Central memory CD8-positive, alpha-beta T cell (primary cell): ENCODE measurements around the gene FHOD1.

Experiments used
- ATAC-seq: fragments of 150-1000 bp; cut with Tn5 transposase; replicated peaks from 2 replicates; pipeline ENCODE4 v1.10.0; 2022; ENCODE audit warnings: mild to moderate bottlenecking, moderate FRiP score, moderate number of reproducible peaks; ENCODE audit not compliant: poor library complexity, severe bottlenecking; ENCODE audit errors: extremely low read depth
- DNase-seq, 2 donors: peaks; one replicate each; pipeline ENCODE4 v3.0.0; 2021; ENCODE audit warnings: low spot score in 2 of 2
- H3K27ac Mint-ChIP-seq: one replicate; pipeline ENCODE4 v1.8.0; 2022; ENCODE audit warnings: low read depth, mild to moderate bottlenecking, moderate library complexity, mixed read lengths
- H3K27me3 Mint-ChIP-seq: one replicate; pipeline ENCODE4 v1.8.0; 2022; ENCODE audit warnings: mixed read lengths
- H3K36me3 Mint-ChIP-seq: one replicate; pipeline ENCODE4 v1.8.0; 2022; ENCODE audit warnings: mild to moderate bottlenecking, moderate library complexity, mixed read lengths; ENCODE audit not compliant: insufficient read depth
- H3K4me1 Mint-ChIP-seq: one replicate; pipeline ENCODE4 v1.8.0; 2022; ENCODE audit warnings: mixed read lengths
- H3K4me3 Mint-ChIP-seq: one replicate; pipeline ENCODE4 v1.8.0; 2022; ENCODE audit warnings: mild to moderate bottlenecking, moderate library complexity, mixed read lengths
- H3K9me3 Mint-ChIP-seq: one replicate; pipeline ENCODE4 v1.8.0; 2022; ENCODE audit warnings: mixed read lengths

Gene FHOD1

DNA sequence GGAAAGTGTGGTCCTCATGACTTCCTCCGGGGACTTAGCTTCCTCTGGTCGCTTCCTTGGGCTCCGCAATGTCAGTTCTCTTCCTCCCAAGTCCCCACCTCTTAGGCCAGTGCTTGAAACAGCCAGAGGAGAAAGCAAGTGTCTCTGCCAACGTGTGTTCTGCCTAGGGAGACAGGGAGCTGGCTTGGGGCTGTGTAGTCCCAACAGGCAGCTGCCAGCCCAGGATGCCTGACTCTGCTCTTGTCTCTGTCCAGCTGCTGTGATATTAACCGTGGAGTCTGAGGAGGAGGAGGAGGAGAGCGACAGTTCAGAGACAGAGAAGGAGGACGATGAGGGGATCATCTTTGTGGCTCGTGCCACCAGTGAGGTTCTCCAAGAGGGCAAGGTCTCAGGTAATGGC lies 18.6 kb upstream of the FHOD1 start:
- no peak for ATAC-seq
- no peak for DNase-seq
- H3K27me3 Mint-ChIP-seq, result peaks cover 30% of the 10 kb centered on the region
- H3K4me1 Mint-ChIP-seq, result no peaks in the 10 kb centered on the region
- no peak overlapping the region for H3K27ac Mint-ChIP-seq
- peaks cover 1% of the 10 kb centered on the region for H3K36me3 Mint-ChIP-seq
- H3K9me3 Mint-ChIP-seq, result no peaks in the 10 kb centered on the region
- H3K4me3 Mint-ChIP-seq, result no peak overlapping the region

DNA sequence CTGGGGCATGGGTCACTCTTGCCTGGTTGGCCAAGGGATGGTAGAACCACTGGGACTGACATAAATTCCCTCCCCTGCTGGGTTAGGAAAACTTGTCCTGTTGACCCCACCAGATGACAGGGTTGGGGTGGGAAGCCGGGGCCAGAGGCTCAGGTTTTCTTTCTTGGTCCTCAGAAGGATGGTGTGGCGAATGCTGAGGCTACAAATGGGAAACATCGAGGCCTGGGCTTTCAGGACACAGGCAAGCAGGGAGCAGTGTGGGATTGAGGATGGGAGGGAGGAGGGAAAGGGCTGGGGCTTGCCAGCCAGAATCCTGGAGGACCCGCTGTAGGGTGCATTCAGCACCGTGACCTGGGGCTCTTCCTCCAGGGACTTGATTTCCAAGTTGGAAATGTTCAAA lies 17.6 kb upstream of the FHOD1 start:
- no peak for ATAC-seq

DNA sequence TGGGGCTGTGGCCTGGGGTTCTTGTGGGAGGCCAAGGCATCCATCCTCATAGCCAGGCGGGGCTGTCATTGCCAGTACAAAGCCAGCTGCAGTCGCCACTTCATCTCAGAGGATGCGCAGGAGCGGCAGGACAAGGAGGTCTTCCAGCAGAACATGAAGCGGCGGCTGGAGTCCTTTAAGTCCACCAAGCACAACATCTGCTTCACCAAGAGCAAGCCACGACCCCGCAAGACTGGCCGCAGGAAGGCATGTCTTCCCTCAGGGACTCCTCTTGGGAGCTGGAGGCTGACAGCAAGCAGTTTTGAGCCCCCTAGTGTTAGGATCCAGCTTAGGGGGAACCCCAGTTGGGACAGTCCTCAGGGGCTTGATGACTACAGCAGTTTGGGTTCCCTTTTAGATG lies 17.0 kb upstream of the FHOD1 start:
- Mint-ChIP-seq H3K27me3 (peaks cover 30% of the 10 kb centered on the region), H3K27ac (no peak overlapping the region), H3K9me3 (no peaks in the 10 kb centered on the region), H3K4me3 (no peak overlapping the region), H3K4me1 (no peaks in the 10 kb centered on the region), H3K36me3 (peaks cover 1% of the 10 kb centered on the region)
- DNase-seq (no peak), ATAC-seq (no peak)

More for the DNA sequence above, 17.6 kb upstream of the FHOD1 start:
- DNase-seq, result no peak
- Mint-ChIP-seq H3K36me3 (peaks cover 1% of the 10 kb centered on the region), H3K4me3 (no peak overlapping the region), H3K4me1 (no peaks in the 10 kb centered on the region), H3K9me3 (no peaks in the 10 kb centered on the region), H3K27ac (no peak overlapping the region), H3K27me3 (peaks cover 30% of the 10 kb centered on the region)

DNA sequence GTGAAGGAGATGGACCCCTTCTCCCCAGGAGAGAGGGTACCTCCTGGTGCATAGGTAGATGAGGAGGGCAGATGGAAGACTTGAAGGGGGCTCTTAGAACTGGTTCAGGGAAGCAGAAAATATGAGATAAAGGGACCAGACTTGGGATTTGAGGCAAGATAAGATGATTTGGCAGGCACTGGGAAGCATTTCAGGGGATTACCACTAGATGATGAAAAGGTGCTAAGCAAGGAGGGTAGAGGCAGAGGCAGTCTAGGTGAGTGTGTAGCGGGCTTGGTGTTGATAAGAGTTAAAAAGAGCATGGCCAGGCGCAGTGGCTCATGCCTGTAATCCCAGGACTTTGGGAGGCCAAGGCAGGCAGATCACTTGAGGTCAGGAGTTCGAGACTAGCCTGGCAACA lies 15.9 kb upstream of the FHOD1 start:
- no peak overlapping the region for H3K27ac Mint-ChIP-seq
- peaks cover 31% of the 10 kb centered on the region for H3K27me3 Mint-ChIP-seq
- no peaks in the 10 kb centered on the region for H3K9me3 Mint-ChIP-seq
- ATAC-seq (no peak), DNase-seq (no peak)
- H3K4me1 Mint-ChIP-seq, result no peaks in the 10 kb centered on the region
- H3K36me3 Mint-ChIP-seq, result peaks cover 1% of the 10 kb centered on the region
- H3K4me3 Mint-ChIP-seq, result no peak overlapping the region

DNA sequence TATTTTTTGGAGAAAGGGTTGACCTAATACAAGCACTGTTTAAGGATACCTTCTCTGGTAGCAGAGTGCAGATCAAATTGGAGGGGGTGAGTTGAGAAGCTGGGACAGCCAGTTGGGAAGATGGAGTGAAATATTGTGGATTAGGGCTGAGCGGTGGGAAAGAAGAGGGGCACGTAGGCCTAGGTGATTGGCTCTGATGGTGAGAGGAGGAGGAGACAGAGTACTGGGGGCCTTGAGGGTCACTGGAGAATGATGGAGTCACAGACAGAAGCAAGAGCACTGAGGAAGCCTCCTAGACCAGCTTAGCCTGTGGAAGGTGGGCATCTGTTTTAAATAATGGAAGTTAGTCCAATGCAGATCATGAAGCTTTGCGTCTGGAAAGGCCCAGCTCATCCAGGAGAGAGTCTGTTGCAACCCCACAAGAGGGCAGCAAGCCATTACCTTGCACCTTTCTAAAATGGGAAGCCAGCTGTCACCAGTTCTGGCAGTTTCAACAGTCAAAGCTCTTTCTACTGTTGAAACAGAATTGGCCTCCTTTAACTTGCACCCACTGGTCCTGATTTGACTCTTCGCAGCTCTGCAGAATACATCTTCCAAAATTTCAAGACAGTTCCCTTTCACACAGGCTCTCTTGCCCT lies 13.3 kb upstream of the FHOD1 start:
- Mint-ChIP-seq H3K9me3 (no peaks in the 10 kb centered on the region), H3K36me3 (peaks cover 1% of the 10 kb centered on the region)
- DNase-seq, result no peak

DNA sequence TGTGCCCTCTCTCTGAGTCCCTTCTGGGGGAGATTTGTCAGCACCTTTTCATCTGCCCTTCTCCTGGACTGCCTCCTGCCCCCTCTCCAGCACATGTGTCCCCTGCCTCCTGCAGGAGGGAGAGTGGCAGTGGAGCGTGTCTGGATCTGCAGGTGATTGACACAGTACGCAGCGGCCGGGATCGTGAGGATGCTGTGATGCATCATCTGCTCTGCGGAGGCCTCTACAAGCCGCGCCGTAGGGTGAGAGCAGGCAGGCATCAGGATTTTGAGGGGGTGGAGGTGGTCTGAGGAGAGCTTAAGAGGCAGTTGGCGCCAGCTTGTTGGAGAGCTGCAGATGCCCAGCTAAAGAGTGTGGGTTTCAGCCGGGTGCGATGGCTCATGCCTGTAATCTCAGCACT lies 12.4 kb upstream of the FHOD1 start:
- DNase-seq (no peak), ATAC-seq (no peak)
- Mint-ChIP-seq H3K9me3 (no peaks in the 10 kb centered on the region), H3K27me3 (peaks cover 54% of the 10 kb centered on the region), H3K27ac (no peak overlapping the region), H3K4me1 (no peaks in the 10 kb centered on the region), H3K36me3 (peaks cover 1% of the 10 kb centered on the region), H3K4me3 (no peak overlapping the region)

More for the DNA sequence above, 13.3 kb upstream of the FHOD1 start:
- Mint-ChIP-seq H3K4me3 (no peak overlapping the region), H3K27me3 (peaks cover 54% of the 10 kb centered on the region), H3K4me1 (no peaks in the 10 kb centered on the region), H3K27ac (no peak overlapping the region)
- ATAC-seq, result no peak

DNA sequence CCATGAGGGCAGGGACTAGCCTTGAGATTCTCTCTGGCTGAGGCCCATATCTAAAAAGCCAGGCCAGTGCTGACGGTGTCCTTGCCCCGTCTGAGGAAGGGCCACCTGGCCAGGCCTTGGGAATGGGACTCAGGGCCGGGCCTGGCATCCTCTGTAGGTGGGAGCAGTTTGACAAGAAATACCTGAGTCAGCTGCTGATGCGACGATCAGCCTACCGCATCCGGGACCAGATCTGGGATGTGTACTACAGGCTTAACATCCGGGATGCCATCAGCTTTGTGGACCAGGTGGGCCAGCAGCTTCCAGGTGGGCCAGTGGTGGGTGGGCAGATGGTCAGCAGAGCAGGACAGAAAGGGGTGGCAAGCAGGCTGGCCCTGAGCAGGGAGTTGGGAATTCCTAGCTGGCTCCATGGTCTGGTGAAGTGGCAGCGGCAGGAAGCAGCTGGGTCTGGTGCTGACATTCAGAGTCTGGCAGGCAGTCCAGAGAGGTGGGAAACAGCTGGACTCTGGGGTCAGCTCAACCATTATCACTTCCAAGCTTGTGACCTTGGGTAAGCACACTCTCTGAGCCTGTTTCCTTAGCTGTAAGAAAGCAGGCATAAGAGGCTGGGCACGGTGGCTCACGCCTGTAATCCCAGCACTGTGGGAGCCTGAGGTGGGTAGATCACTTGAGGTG lies 11.0 kb upstream of the FHOD1 start:
- Mint-ChIP-seq H3K4me1 (no peaks in the 10 kb centered on the region), H3K4me3 (no peak overlapping the region), H3K9me3 (no peaks in the 10 kb centered on the region), H3K27me3 (peaks cover 45% of the 10 kb centered on the region), H3K36me3 (no peaks in the 10 kb centered on the region), H3K27ac (no peak overlapping the region)
- no peak for ATAC-seq
- DNase-seq, result no peak

DNA sequence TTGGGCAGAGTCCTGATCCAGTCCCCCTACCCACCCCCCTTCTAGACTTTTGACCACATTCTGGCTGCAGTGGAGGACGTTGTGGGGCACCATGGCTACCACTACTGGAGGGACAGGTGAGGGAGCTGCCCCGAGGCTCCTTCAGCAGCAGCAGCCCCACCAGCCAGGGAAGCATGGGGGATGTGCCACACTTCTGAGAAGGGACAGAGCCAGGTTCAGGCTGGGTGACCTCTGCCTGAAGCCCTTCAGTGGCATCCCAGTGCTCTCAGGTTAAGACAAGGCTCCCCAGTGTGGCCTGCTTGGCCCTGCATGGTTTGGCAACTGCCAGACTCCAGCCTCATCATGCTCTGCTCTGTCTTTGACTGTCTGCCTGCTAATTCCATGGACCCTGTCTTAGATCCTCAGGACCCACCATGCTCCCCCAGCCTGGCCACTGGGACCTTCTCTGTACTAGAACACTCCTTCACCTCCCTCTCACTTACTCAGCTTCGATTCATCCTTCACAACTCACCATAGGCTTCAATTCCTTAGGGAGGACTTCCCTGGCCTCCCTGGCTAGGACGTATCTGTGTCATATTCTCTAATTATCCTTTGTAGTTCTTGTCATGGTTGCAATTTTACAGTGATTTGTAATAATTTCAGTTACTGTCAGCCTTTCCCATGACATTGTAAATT lies 10.3 kb upstream of the FHOD1 start:
- no peak for ATAC-seq
- H3K36me3 Mint-ChIP-seq, result peaks cover 2% of the 10 kb centered on the region
- H3K9me3 Mint-ChIP-seq, result no peaks in the 10 kb centered on the region
- DNase-seq, result no peak
- no peak overlapping the region for H3K27ac Mint-ChIP-seq
- H3K4me3 Mint-ChIP-seq, result no peak overlapping the region
- H3K27me3 Mint-ChIP-seq, result peaks cover 39% of the 10 kb centered on the region
- H3K4me1 Mint-ChIP-seq, result no peaks in the 10 kb centered on the region

DNA sequence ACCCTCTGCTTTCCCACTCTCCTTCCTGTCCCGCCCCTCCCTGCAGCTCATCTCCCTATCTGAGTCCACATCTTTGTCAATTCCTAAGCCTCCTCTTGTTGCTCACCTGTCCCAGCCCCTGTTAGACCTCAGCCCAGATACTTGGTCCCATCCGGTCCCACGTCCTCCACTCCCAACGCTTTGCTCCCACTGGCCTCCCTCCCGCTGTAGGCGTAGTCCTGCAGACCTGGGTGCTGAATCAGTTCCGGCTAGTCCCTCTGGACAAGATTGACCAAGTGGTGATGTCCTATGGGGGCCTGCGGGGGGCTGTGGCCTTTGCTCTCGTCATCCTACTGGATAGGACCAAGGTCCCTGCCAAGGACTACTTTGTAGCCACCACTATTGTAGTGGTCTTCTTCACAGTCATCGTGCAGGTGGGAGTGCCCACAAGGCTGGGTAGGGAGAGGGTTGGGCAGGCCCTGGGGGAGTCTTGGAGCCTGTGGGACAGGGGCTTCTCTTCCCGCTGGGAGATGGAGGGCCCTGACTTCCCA lies 9.5 kb upstream of the FHOD1 start:
- Mint-ChIP-seq H3K9me3 (no peaks in the 10 kb centered on the region), H3K4me3 (no peak overlapping the region), H3K27me3 (peaks cover 30% of the 10 kb centered on the region), H3K27ac (no peak overlapping the region), H3K4me1 (no peaks in the 10 kb centered on the region), H3K36me3 (peaks cover 2% of the 10 kb centered on the region)
- ATAC-seq (no peak), DNase-seq (no peak)

DNA sequence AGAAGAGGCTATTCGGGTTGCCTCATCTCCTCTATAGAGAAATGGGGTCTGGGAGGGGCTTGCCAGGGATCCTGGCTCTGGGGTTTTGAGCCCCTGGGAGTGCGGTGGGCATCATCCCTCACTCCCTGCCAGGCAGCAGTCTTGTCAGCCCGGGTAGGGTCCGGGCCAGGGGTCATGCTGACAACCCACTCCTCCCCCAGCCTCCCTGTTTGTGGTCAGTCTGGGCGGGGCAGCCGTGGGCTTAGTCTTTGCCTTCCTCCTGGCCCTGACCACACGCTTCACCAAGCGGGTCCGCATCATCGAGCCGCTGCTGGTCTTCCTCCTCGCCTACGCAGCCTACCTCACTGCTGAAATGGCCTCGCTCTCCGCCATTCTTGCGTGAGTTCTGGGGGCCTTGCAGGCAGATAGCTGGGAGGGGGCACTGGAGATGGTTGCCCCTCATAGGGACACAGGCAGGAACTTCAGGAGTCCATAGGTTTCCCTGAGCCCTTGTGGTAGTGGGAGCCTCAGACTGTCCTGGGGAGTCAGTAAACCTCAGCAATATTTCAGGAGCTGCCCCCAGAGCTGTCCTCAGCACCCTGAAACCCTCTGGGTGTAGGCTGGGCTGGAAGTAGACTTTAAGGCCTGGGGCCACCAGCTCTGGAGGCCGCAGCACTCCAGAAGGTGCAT lies 8.4 kb upstream of the FHOD1 start:
- DNase-seq (no peak), ATAC-seq (no peak)
- Mint-ChIP-seq H3K27me3 (peaks cover 23% of the 10 kb centered on the region), H3K4me1 (no peaks in the 10 kb centered on the region), H3K36me3 (peaks cover 2% of the 10 kb centered on the region), H3K9me3 (no peaks in the 10 kb centered on the region), H3K4me3 (no peak overlapping the region), H3K27ac (no peak overlapping the region)

DNA sequence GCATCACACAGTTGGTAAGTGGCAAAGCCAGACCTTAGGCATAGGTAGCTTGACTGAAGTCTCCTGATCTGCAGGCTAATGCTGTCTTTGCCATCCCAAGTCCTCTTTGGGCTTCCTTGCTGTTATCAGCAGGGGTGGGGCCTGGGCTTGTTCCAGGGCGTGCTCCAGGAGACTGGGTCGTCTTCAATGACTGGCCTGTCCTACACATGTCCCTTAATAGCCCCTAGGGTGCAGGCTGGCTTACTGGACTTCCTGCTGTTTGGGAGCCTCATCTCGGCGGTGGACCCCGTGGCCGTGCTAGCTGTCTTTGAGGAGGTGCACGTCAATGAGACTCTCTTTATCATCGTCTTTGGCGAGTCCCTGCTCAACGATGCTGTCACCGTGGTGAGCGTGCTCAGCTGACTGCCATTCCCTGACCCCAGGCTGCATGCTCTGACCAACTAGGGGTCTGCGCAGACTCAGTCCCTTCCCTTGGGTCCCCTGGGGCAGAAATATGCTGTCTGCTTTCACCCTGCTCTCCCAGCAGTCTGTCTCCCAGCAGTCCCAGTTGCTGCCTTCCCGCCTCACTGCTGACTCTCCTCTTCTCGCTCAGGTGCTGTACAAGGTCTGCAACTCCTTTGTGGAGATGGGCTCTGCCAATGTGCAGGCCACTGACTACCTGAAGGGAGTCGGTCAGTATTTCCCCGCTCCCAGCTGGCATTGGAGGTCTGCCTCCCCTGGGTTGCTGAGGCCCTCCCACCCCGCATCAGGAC lies 7.7 kb upstream of the FHOD1 start:
- Mint-ChIP-seq H3K4me1 (no peaks in the 10 kb centered on the region), H3K27ac (no peak overlapping the region), H3K27me3 (peaks cover 26% of the 10 kb centered on the region), H3K4me3 (no peak overlapping the region), H3K36me3 (peaks cover 2% of the 10 kb centered on the region), H3K9me3 (no peaks in the 10 kb centered on the region)
- DNase-seq (no peak), ATAC-seq (no peak)
